ENCODE results near the gene COL8A1. TPM values are rescaled to one million over a fixed set of nuclear protein-coding genes. Genes with fewer than 3 reads are reported as not detected.

COL8A1 gene
- total RNA-seq, 2 donors from 2014 or later: 8.0 to 8.1 TPM

DNA sequence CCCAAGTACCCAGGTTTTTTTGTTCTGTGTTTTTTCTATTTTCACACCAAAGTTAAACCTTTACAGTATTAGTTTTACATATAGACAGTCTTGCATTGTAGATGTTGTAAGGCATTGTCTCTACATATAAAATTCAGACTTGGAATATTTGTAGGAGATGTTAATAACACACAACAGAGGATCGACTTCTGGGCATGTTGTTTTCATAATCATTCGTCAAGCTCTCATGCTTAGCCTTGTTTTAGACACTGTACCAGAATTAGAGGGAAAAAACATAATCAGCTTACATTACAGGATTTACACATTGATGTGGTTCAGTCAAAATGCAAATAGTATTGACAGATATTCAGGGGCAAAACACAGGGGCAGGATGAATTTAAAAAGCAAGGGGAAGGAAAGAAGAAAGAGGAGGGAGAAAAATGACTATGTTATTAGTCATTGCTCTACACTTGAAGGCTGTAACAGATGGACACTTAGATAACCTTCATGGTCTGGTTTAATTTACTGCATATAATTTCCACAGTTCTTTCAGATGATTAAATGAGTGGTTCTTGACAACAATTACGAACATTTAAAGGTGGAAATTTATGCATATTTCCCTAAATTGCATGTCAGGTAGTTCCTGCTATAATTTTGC, 186.7 kb downstream of the COL8A1 start:
- Histone ChIP-seq H3K27ac (no peak overlapping the region), H3K4me1 (replicated peaks) (no peaks in the 10 kb centered on the region), H3K4me3 (no peak overlapping the region), H3K36me3 (no peaks in the 10 kb centered on the region), H3K27me3 (replicated peaks; ENCODE audit: insufficient read depth) (no peaks in the 10 kb centered on the region), H3K9me3 (no peaks in the 10 kb centered on the region)
- DNase-seq (ENCODE audit: low spot score): no peak
- intact Hi-C loops (cut with DNase I): no loop called here
- TF ChIP-seq POLR2AphosphoS5 (IDR thresholded peaks at IDR 0.05) (no peak), POLR2A (IDR thresholded peaks at IDR 0.05) (no peak)
- TF ChIP-seq, protein P1, sequence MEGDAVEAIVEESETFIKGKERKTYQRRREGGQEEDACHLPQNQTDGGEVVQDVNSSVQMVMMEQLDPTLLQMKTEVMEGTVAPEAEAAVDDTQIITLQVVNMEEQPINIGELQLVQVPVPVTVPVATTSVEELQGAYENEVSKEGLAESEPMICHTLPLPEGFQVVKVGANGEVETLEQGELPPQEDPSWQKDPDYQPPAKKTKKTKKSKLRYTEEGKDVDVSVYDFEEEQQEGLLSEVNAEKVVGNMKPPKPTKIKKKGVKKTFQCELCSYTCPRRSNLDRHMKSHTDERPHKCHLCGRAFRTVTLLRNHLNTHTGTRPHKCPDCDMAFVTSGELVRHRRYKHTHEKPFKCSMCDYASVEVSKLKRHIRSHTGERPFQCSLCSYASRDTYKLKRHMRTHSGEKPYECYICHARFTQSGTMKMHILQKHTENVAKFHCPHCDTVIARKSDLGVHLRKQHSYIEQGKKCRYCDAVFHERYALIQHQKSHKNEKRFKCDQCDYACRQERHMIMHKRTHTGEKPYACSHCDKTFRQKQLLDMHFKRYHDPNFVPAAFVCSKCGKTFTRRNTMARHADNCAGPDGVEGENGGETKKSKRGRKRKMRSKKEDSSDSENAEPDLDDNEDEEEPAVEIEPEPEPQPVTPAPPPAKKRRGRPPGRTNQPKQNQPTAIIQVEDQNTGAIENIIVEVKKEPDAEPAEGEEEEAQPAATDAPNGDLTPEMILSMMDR (IDR thresholded peaks at IDR 0.05): no peak
- 53% methylated on average over 3 of the region's 3 CpGs for WGBS

DNA sequence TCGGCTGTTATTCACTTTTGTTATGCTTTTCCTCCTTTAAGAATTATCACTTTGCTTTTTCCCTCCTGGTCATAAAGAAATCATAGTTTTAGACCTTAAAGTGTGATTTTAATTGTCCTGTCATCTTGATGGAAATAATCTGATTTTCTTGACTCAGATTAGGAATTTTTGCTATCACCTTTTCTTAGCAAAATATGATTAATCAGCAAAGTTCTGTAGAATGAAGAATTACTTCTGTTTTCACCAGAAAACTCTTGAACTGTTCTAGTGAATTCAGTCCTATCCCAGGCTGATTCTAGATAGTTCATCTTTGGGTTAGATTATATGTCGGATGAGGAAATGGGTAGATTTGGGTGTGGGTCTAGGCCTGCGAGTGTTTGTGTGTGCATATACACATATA, 191.4 kb downstream of the COL8A1 start:
- TF ChIP-seq, protein P1 (IDR thresholded peaks at IDR 0.05): no peak
- no peak for TF ChIP-seq POLR2A (IDR thresholded peaks at IDR 0.05)
- TF ChIP-seq POLR2AphosphoS5 (IDR thresholded peaks at IDR 0.05): no peak
- no peaks in the 10 kb centered on the region for H3K27me3 ChIP-seq (replicated peaks; ENCODE audit: insufficient read depth)
- intact Hi-C loops (cut with DNase I): no loop called here
- H3K4me1 ChIP-seq (replicated peaks): no peaks in the 10 kb centered on the region
- H3K36me3 ChIP-seq: no peaks in the 10 kb centered on the region
- no peak overlapping the region for H3K4me3 ChIP-seq
- no peak overlapping the region for H3K27ac ChIP-seq
- H3K9me3 ChIP-seq: no peaks in the 10 kb centered on the region
- 98% methylated on average over 3 of the region's 3 CpGs for WGBS
- DNase-seq (ENCODE audit: low spot score): no peak

DNA sequence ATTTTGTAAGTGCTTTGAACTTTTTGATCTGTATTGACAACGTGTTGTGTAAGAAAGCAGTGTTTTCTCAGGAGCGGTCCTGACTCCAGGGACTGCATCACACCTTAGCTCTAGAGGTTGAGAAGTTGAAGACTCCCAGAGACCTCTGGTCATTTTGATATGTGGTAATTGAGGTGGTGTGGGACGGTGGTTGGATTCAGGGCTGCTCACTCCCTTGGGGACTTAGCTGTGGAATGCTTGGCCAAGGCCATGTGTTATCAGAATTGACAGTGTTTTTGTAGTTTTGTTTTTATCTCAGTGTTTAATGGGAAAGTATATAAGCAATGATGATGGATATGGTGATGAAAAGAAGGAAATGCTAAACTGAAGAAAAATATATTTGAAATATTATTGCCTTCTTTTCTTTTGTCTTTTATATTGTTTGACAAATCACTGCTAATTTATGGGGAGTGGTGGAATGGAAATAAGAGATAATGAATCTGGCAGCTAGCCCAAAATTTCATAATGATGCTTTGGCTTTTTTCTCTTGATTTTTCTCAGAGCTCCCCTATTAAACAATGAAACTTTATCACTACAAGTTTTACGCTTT, 195.3 kb downstream of the COL8A1 start:
- Histone ChIP-seq H3K4me1 (replicated peaks) (no peaks in the 10 kb centered on the region), H3K9me3 (no peaks in the 10 kb centered on the region), H3K4me3 (no peak overlapping the region), H3K27me3 (replicated peaks; ENCODE audit: insufficient read depth) (no peaks in the 10 kb centered on the region), H3K36me3 (no peaks in the 10 kb centered on the region), H3K27ac (no peak overlapping the region)
- WGBS: 73% methylated on average over 4 of the region's 4 CpGs
- intact Hi-C loops (cut with DNase I): no loop called here
- TF ChIP-seq, protein P1 (IDR thresholded peaks at IDR 0.05): no peak
- TF ChIP-seq POLR2AphosphoS5 (IDR thresholded peaks at IDR 0.05) (no peak), POLR2A (IDR thresholded peaks at IDR 0.05) (no peak)
- DNase-seq (ENCODE audit: low spot score): no peak

DNA sequence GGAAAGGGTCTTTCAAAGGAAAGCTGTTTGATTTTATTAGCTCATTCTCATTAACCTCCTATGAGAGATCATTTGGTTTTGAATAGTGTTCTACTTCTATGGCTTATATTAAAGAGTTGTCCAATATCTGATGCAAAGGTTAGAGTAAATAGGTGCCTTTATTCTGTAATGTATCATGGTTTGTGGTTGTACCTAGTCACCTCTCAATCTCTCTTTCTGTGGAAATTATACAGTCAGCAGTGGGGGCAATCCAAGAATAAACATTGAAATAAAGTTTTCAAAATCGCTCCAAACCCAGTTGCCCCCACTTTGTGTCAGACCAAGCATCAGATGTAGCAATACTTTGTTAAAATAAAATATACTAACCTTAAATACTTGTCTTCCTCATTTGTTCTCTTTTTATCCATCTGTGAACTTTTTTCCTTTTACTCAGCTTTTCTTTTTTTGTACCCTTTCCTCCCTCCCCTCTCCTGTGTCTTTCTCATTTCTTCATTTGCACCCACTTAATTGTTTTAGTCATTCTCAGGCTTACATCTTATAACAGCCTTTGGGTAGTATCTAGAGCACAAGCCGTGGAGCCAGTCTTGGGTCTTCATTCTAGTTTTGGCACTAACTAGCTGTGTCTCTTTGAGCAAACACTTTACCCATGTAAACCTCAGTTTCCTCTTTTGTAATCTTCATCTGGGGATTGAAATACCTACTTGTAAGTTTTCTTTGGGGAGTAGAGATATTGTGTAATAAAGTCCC, 196.0 kb downstream of the COL8A1 start:
- TF ChIP-seq, protein P1 (IDR thresholded peaks at IDR 0.05): no peak
- TF ChIP-seq POLR2AphosphoS5 (IDR thresholded peaks at IDR 0.05): no peak
- no peak for TF ChIP-seq POLR2A (IDR thresholded peaks at IDR 0.05)
- intact Hi-C loops (cut with DNase I): no loop called here
- no peak for DNase-seq (ENCODE audit: low spot score)
- no peaks in the 10 kb centered on the region for H3K27me3 ChIP-seq (replicated peaks; ENCODE audit: insufficient read depth)
- no peak overlapping the region for H3K4me3 ChIP-seq
- 85% methylated on average over 2 of the region's 2 CpGs for WGBS
- H3K9me3 ChIP-seq: no peaks in the 10 kb centered on the region
- H3K36me3 ChIP-seq: no peaks in the 10 kb centered on the region
- H3K27ac ChIP-seq: no peak overlapping the region
- H3K4me1 ChIP-seq (replicated peaks): no peaks in the 10 kb centered on the region

All from prostate gland (tissue), 2 donors.